GM12878 (cell line): Measurements from ENCODE around the gene C1orf21. TPM values are rescaled to one million over a fixed set of nuclear protein-coding genes. Genes with fewer than 3 reads are reported as not detected.

Source experiments
- ATAC-seq: fragments of 200-7000 bp; cut with Tn5 transposase; 3 replicates; pipeline ENCODE4 v1.9.1; 2020; ENCODE audit warnings: mild to moderate bottlenecking, moderate library complexity
- BruUV-seq: library from RNA; stranded (reverse); fragments of 400-500 nt; replicated peaks from 2 replicates; lab custom pipeline; 2021; lab: Mats Ljungman, UMichigan
- CTCF ChIA-PET: fragments of 300-600 bp; sonication (Branson Sonifier 250); formaldehyde crosslinking; extraction: SDS; loops from one replicate; lab custom pipeline; 2021; ENCODE audit warnings: inconsistent platforms; lab: Yijun Ruan, JAX
- POLR2A ChIA-PET: fragments of 350-600 bp; formaldehyde crosslinking; extraction: SDS; loops from one replicate; lab custom pipeline; 2021; ENCODE audit warnings: inconsistent platforms; lab: Charles Lee
- RAD21 ChIA-PET: fragments of 300-600 bp; sonication (Branson Sonifier 250); formaldehyde crosslinking; loops from one replicate; lab custom pipeline; 2023; ENCODE audit warnings: antibody characterized with exemption; ENCODE audit not compliant: unreplicated experiment; lab: Charles Lee
- SMC1A ChIA-PET: fragments of 300-600 bp; sonication (Branson Sonifier 250); formaldehyde crosslinking; loops from one replicate; lab custom pipeline; 2023; ENCODE audit not compliant: unreplicated experiment, uncharacterized antibody; lab: Charles Lee
- DNase-seq: peaks from one replicate; pipeline ENCODE4 v3.0.0-alpha.2; 2011; ENCODE audit warnings: low read depth, low spot score
- FAIRE-seq: peaks from 3 replicates; lab custom pipeline; 2011; peaks lifted over from hg19 to GRCh38; lab: Jason Lieb, UNC
- H2AFZ ChIP-seq: 2 replicates; pipeline ENCODE4 v1.6.0; 2011; ENCODE audit warnings: low read depth, low read length, control low read depth; ENCODE audit not compliant: control insufficient read depth
- H3K27ac ChIP-seq: 2 replicates; pipeline ENCODE4 v1.5.1; 2011; ENCODE audit warnings: control low read depth; ENCODE audit not compliant: control insufficient read depth, insufficient read depth
- H3K27me3 ChIP-seq, 2 experiments: replicated peaks in 1 of 2; 2 replicates each; pipeline versions ENCODE4 v1.6.0 to v1.6.1; 2011; ENCODE audit warnings: low read length in 1 of 2; ENCODE audit not compliant: control insufficient read depth in 2 of 2, insufficient read depth in 2 of 2
- H3K36me3 ChIP-seq, 2 experiments: 2 replicates each; pipeline ENCODE4 v1.5.1; 2011; ENCODE audit warnings: low read length in 1 of 2; ENCODE audit not compliant: control insufficient read depth in 2 of 2, insufficient read depth in 2 of 2
- H3K4me1 ChIP-seq: 2 replicates; pipeline ENCODE4 v1.6.1; 2011; ENCODE audit warnings: mild to moderate bottlenecking, low read length, moderate library complexity, mixed read lengths; ENCODE audit not compliant: control insufficient read depth, insufficient read depth
- H3K4me2 ChIP-seq: 2 replicates; pipeline ENCODE4 v1.6.0; 2011; ENCODE audit warnings: control low read depth; ENCODE audit not compliant: control insufficient read depth, insufficient read depth
- H3K4me3 ChIP-seq: fragments of 200-600 bp; sonication (generic); 2 replicates; pipeline ENCODE4 v1.5.1; 2016
- H3K79me2 ChIP-seq: 2 replicates; pipeline ENCODE4 v1.6.0; 2011; ENCODE audit warnings: low read length; ENCODE audit not compliant: control insufficient read depth, insufficient read depth
- H3K9ac ChIP-seq: 2 replicates; pipeline ENCODE4 v1.8.0; 2011; ENCODE audit warnings: low read length, control low read depth, mixed read lengths; ENCODE audit not compliant: control insufficient read depth, insufficient read depth
- H3K9me3 ChIP-seq: replicated peaks from 3 replicates; pipeline ENCODE4 v1.5.1; 2011; ENCODE audit warnings: mild to moderate bottlenecking, low read length; ENCODE audit not compliant: control insufficient read depth, insufficient read depth
- H4K20me1 ChIP-seq: 2 replicates; pipeline ENCODE4 v1.6.0; 2011; ENCODE audit not compliant: control insufficient read depth, insufficient read depth
- BACH1 ChIP-seq: fragments of 450-650 bp; IDR thresholded peaks from 2 replicates; pipeline ENCODE4 v1.6.1; 2017; ENCODE audit warnings: mild to moderate bottlenecking, borderline replicate concordance
- CEBPB ChIP-seq, 2 experiments: fragments of 150-350 bp in 1 of 2; IDR thresholded peaks; 2 replicates each; pipeline ENCODE4 v1.6.1; 2012 to 2014; ENCODE audit warnings: low read depth in 2 of 2, low read length in 2 of 2, borderline replicate concordance in 1 of 2, inconsistent platforms in 1 of 2
- FOXM1 ChIP-seq: IDR thresholded peaks from 2 replicates; pipeline ENCODE4 v1.6.1; 2012; ENCODE audit warnings: low read depth, mild to moderate bottlenecking, inconsistent platforms, low read length, moderate library complexity
- HDAC6 ChIP-seq: fragments of 200-600 bp; sonication (generic); IDR thresholded peaks from one replicate; pipeline ENCODE4 v1.8.0; 2017; ENCODE audit warnings: antibody characterized with exemption; ENCODE audit not compliant: unreplicated experiment
- RFX5 ChIP-seq: IDR thresholded peaks from 2 replicates; pipeline ENCODE4 v1.6.1; 2011; ENCODE audit warnings: low read depth, low read length, improper control_type of control experiment
- SUPT20H ChIP-seq: IDR thresholded peaks from 2 replicates; pipeline ENCODE4 v1.6.1; 2011; ENCODE audit warnings: low read depth, mild to moderate bottlenecking, low read length, moderate library complexity, borderline replicate concordance; ENCODE audit not compliant: control insufficient read depth
- ZSCAN29 ChIP-seq: fragments of 450-650 bp; IDR thresholded peaks from 2 replicates; pipeline ENCODE4 v1.6.1; 2017; ENCODE audit warnings: mild to moderate bottlenecking, moderate library complexity
- WGBS: methylation state at CpG from one replicate; pipeline ENCODE4 v1.1.6; 2016; ENCODE audit warnings: low lambda C conversion rate; ENCODE audit not compliant: insufficient replicate concordance, insufficient coverage; ENCODE audit errors: missing lambda C conversion rate; 5-methylcytosine and 5-hydroxymethylcytosine counted together
- in situ Hi-C: fragments of 300-500 bp; cut with MboI; formaldehyde crosslinking; loops from 9 replicates; pipeline ENCODE4 v1.14.3; 2018; ENCODE audit warnings: mixed read lengths
- intact Hi-C: fragments of 100-400 bp; cut with micrococcal nuclease; formaldehyde crosslinking; loops from one replicate; pipeline ENCODE4 v1.14.2; 2022; ENCODE audit not compliant: unreplicated experiment
- polyA plus RNA-seq, 11 experiments: library from polyadenylated mRNA; depleted of rRNA in 4 of 11; unstranded in 6 of 11; stranded (reverse) in 5 of 11; fragments of >200 nt; fragmentation: Nextera tagmentation in 4 of 11; fragmentation: Illumina TruSeq in 1 of 11; extraction: Ambion mirVana in 4 of 11; extraction: Trizol in 1 of 11; gene quantifications; 1 replicate in 1 of 11; 2 replicates in 10 of 11; pipeline versions ENCODE4 v1.2.1 to v1.2.3, GENCODE V29; 2011 to 2016; ENCODE audit warnings: inconsistent platforms in 2 of 11, missing spikeins in 2 of 11, low read depth in 1 of 11
- total RNA-seq, 4 experiments: library from RNA; depleted of rRNA in 3 of 4; stranded (reverse); fragments of >200 nt in 3 of 4; fragmentation: Illumina TruSeq in 1 of 4; extraction: Trizol in 1 of 4; gene quantifications; 2 replicates each; pipeline versions ENCODE4 v1.2.1 to v1.2.3, GENCODE V29; 2013 to 2021
- TF ChIP-seq, protein P1 (sequence below): fragments of 450-650 bp; IDR thresholded peaks from 2 replicates; pipeline ENCODE4 v1.6.1; 2017; ENCODE audit warnings: low read depth, mild to moderate bottlenecking, moderate library complexity
- TF ChIP-seq, protein P2 (sequence below): IDR thresholded peaks from 2 replicates; pipeline ENCODE4 v1.6.1; 2012; ENCODE audit warnings: low read depth, low read length, improper control_type of control experiment
- TF ChIP-seq, protein P3 (sequence below): IDR thresholded peaks from 2 replicates; pipeline ENCODE4 v1.6.1; 2012; ENCODE audit warnings: mild to moderate bottlenecking, low read depth, low read length
- TF ChIP-seq, protein P4 (sequence below): fragments of 450-650 bp; IDR thresholded peaks from 2 replicates; pipeline ENCODE4 v1.6.1; 2018; ENCODE audit warnings: borderline replicate concordance, mild to moderate bottlenecking; ENCODE audit not compliant: partially characterized antibody

C1orf21 gene
- total and polyA plus RNA-seq, 10 of the 15 experiments (the other 5 are each of a cell fraction or from before 2014, with no cell fraction given), result 0.03 to 1.6 (median 0.17) TPM; not detected in 3

DNA sequence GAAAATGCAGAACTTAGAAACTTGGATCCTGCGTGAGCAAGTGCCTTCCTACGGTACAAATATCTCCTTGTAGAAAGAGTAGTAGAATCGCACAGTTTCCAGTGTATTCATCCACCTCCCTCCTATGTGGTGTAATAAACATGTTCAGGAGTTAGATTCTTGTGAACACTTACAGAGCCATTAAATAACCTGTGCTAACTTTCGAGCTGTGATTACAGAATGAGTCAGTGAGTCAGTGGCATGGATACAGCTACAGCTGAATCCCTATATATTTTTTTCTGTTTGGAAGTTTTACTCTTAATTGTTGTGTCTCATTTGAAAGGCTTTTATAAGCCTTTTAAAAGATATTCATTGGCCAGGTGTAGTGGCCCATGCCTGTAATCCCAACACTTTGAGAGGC lies 219.1 kb downstream of the C1orf21 start:
- WGBS, result 52% methylated on average over 4 of the region's 4 CpGs
- no peak for FAIRE-seq
- in situ Hi-C loops, result no loop called here

More for the DNA sequence above, 219.1 kb downstream of the C1orf21 start:
- ChIA-PET RAD21 (no interaction called here), POLR2A (no interaction called here), CTCF (no interaction called here), SMC1A (no interaction called here)
- H3K4me2 ChIP-seq, result no peak overlapping the region
- no peaks in the 10 kb centered on the region for H3K36me3 ChIP-seq
- ATAC-seq (no peak), DNase-seq (no peak)
- no TSS peak for BruUV-seq
- no peak overlapping the region for H3K4me3 ChIP-seq
- no peak overlapping the region for H2AFZ ChIP-seq
- no peak overlapping the region for H3K9ac ChIP-seq
- no peaks in the 10 kb centered on the region; a peak in 1 of 4 replicates for H3K27me3 ChIP-seq
- no peak overlapping the region for H3K27ac ChIP-seq
- intact Hi-C loops, result no loop called here
- H3K79me2 ChIP-seq, result no peaks in the 10 kb centered on the region
- no peaks in the 10 kb centered on the region; the same call in 2 of the 3 replicates for H3K9me3 ChIP-seq
- TF ChIP-seq BACH1 (no peak), CEBPB (IDR thresholded peaks at IDR 0.05; ENCODE audit: borderline replicate concordance in 1 of 2, low read depth in 2 of 2, low read length in 2 of 2) (no peak), FOXM1 (no peak), SUPT20H (no peak), RFX5 (no peak), ZSCAN29 (no peak), HDAC6 (no peak)
- TF ChIP-seq, protein P1, sequence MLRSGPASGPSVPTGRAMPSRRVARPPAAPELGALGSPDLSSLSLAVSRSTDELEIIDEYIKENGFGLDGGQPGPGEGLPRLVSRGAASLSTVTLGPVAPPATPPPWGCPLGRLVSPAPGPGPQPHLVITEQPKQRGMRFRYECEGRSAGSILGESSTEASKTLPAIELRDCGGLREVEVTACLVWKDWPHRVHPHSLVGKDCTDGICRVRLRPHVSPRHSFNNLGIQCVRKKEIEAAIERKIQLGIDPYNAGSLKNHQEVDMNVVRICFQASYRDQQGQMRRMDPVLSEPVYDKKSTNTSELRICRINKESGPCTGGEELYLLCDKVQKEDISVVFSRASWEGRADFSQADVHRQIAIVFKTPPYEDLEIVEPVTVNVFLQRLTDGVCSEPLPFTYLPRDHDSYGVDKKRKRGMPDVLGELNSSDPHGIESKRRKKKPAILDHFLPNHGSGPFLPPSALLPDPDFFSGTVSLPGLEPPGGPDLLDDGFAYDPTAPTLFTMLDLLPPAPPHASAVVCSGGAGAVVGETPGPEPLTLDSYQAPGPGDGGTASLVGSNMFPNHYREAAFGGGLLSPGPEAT, result no peak
- TF ChIP-seq, protein P2, sequence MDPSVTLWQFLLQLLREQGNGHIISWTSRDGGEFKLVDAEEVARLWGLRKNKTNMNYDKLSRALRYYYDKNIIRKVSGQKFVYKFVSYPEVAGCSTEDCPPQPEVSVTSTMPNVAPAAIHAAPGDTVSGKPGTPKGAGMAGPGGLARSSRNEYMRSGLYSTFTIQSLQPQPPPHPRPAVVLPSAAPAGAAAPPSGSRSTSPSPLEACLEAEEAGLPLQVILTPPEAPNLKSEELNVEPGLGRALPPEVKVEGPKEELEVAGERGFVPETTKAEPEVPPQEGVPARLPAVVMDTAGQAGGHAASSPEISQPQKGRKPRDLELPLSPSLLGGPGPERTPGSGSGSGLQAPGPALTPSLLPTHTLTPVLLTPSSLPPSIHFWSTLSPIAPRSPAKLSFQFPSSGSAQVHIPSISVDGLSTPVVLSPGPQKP, result no peak
- TF ChIP-seq, protein P3, sequence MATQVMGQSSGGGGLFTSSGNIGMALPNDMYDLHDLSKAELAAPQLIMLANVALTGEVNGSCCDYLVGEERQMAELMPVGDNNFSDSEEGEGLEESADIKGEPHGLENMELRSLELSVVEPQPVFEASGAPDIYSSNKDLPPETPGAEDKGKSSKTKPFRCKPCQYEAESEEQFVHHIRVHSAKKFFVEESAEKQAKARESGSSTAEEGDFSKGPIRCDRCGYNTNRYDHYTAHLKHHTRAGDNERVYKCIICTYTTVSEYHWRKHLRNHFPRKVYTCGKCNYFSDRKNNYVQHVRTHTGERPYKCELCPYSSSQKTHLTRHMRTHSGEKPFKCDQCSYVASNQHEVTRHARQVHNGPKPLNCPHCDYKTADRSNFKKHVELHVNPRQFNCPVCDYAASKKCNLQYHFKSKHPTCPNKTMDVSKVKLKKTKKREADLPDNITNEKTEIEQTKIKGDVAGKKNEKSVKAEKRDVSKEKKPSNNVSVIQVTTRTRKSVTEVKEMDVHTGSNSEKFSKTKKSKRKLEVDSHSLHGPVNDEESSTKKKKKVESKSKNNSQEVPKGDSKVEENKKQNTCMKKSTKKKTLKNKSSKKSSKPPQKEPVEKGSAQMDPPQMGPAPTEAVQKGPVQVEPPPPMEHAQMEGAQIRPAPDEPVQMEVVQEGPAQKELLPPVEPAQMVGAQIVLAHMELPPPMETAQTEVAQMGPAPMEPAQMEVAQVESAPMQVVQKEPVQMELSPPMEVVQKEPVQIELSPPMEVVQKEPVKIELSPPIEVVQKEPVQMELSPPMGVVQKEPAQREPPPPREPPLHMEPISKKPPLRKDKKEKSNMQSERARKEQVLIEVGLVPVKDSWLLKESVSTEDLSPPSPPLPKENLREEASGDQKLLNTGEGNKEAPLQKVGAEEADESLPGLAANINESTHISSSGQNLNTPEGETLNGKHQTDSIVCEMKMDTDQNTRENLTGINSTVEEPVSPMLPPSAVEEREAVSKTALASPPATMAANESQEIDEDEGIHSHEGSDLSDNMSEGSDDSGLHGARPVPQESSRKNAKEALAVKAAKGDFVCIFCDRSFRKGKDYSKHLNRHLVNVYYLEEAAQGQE, result no peak
- TF ChIP-seq, protein P4, sequence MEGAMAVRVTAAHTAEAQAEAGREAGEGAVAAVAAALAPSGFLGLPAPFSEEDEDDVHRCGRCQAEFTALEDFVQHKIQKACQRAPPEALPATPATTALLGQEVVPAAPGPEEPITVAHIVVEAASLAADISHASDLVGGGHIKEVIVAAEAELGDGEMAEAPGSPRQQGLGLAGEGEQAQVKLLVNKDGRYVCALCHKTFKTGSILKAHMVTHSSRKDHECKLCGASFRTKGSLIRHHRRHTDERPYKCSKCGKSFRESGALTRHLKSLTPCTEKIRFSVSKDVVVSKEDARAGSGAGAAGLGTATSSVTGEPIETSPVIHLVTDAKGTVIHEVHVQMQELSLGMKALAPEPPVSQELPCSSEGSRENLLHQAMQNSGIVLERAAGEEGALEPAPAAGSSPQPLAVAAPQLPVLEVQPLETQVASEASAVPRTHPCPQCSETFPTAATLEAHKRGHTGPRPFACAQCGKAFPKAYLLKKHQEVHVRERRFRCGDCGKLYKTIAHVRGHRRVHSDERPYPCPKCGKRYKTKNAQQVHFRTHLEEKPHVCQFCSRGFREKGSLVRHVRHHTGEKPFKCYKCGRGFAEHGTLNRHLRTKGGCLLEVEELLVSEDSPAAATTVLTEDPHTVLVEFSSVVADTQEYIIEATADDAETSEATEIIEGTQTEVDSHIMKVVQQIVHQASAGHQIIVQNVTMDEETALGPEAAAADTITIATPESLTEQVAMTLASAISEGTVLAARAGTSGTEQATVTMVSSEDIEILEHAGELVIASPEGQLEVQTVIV, result no peak
- peaks cover 3% of the 10 kb centered on the region for H3K4me1 ChIP-seq
- H4K20me1 ChIP-seq, result no peaks in the 10 kb centered on the region
